Activated CD4-positive, alpha-beta T cell treated with anti-CD3 and anti-CD28 coated beads, Interleukin-2, amount 50 U/mL, for 1 hour (primary cell): ENCODE data around the gene CRACDL.

ENCODE experiments used
- DNase-seq: peaks from one replicate; pipeline ENCODE4 v3.0.0-alpha.2; 2020

The CRACDL gene

DNA sequence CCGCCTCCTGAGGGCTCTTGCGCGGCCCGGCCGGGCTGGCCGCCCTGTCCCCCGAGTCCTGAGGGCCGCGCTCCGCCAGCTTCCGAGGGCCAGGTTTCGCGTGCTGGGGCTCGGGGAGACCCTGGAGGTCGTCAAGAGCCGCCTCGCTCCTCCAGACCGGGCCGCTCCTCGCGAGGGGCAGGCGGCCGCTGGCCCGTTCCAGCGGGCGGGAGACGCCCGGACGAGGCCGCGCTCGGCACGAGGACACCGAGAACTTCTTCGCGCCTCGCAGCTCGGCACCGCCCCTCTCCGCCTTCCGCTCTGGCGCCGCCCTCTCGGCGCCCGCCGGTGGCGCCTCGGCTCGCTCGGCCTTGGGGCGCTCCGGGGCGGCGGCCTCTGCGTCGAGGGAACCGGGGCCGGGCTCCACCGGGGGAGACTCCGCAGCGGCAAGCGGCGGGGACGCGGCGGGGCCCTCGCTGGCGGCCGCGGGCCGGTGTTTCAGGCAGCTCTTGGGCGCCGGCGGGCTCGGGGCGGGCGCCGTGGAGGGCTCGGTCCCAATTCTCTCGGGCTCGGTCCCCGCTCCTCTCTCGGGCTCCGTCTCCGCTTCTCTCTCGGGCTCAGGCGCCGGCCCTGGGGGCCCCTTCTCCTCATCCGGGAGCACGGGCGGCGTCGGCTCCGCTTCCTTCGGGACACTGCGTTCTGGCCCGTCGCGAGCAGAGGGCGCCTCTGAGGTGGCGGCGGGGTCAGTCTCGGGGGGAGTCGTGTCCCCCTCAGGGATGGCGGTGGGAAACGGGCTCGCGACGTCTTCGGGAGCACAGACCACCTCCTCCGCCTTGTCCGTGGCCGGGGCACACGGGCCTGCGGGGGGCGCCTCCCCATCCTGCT is 113.5 kb downstream of the CRACDL start:
- peak; percentile 63 for DNase-seq

DNA sequence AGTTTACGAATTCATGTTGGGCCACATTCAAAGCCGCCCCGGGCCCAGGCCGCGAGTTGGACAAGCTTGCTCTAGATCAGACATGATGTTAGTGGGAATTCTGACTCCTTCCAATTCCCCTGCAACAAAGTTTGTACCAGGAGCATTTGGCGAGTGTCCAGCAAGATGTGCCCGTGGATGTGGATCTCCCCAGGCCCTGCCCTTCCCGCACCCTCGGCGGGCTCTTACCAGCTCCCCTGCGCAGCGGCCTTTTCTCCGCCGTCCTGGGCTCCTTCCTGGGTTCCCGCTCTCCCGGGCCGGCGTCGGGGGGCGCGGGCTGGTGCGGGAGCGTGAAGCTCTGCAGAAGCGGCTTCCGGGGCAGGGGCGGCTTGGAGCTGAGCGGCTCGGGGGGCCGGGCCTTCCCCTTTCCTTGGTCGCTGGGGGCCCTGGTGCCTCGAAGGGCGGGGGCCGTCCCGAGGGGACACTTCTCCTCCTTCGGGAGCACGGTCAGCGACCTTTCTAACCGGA is 114.3 kb downstream of the CRACDL start:
- DNase-seq: no peak

DNA sequence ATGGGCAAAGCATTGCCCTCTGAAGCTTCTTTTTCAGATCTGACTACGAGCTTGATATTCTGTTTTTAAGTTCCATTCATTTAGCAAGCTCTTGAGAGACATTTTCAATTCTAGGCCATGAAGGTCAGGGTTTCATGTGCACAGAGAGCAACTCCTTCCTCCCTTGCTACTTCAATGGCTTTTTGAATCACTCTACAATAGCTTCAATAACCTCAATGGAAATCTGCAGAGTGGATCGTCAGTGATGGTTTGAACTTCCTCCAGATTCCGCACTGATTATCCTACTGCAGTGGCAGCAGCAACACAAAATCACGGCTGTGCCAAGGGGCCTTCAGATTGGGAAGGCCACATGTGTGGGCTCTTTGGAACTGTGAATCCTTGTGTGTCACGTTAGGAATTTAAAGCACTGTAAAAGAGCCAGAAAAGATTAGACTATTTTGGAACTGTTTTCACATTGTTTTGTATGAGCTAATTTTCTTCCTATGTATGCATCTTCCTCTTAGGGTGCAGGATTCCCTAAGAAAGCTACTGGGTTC is 116.7 kb downstream of the CRACDL start:
- DNase-seq: no peak

DNA sequence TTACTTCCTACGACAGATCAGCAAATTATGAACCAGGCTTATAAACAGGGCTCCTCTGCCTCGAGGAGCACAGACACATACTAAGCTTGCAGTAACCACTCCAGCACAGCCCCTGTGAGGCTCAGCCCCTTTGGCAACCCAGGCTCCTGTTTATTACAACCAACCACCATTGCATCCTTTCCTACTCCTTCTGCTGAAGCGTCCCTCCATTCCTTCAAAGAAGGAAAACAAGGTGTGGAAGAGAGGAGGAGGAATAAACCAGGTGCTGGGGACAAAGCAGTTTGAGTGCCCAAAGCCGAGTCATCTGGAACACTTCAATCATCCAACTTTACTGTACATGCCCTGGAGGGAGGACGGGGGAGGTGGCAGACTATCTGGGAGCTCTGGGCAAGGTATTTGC is 117.9 kb downstream of the CRACDL start:
- DNase-seq: no peak

DNA sequence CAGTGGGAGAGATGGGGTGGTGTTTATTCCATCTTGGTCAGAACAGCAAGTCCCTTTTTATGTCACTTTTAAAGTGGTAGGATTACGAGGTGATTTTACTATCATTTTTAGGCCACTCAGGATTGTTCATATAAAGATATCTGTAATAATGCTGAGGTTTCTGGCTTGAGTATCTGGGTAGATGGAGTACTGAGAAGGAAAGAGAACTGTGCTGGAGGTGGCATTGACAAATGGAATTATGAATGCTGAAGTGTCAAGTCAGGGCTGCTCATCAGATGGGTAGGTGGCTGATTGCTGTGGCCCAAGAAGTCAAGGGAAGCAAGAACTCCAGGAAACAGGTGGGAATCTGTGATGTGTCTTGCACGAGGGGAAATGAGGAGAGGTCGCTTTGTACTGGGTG is 119.7 kb downstream of the CRACDL start:
- no peak for DNase-seq

DNA sequence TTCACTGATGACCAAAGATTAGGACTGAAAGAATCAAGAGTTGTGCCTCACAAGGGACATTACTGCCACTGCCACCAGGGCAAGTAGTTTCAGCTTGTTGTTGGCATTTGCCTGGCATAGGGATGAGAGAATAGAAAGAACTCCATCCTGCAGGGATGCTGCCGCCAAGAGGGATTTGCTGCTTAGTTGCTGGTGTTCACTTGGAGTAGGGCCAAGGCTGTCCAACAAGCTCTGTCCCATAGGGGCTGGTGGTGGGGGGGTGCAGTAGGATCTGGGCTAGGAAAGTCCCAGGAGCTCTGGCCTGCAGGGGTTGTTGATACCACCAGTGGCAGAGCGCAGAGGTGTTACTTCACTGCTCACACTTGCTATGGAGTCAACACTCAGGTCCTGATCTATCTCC is 120.2 kb downstream of the CRACDL start:
- DNase-seq: no peak

DNA sequence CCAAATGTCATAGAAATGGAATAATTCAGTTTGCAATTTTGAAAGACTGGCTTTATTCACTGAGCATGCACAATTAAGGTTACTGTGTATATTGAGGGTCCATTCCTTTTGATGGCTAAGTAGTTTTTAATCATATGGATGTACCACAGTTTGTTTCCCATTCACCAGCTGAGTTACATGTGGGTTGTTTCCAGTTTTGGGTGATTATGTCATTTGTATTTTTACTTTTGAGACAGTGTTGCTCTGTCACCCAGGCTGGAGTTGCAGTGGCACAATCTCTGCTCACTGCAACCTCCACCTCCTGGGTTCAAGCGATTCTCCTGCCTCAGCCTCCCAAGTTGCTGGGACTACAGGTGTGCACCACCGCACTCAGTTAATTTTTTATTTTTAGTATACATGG is 124.3 kb downstream of the CRACDL start:
- DNase-seq: no peak

DNA sequence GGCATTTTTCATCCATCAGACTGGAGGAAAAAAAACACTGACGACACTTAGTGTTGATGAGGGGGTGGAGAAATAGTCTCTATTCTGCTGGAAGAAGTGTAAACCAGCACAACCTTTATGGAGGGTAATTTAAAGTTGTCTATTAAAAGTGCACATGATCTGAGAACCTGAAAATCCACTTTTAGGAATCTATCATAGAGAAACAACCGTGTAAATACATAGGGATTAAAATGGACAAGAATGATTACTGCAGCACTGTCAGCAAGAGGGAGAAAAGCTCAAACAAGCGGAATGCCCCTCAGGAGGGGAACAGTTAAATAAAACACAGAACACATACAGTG is 125.5 kb downstream of the CRACDL start:
- DNase-seq: no peak

DNA sequence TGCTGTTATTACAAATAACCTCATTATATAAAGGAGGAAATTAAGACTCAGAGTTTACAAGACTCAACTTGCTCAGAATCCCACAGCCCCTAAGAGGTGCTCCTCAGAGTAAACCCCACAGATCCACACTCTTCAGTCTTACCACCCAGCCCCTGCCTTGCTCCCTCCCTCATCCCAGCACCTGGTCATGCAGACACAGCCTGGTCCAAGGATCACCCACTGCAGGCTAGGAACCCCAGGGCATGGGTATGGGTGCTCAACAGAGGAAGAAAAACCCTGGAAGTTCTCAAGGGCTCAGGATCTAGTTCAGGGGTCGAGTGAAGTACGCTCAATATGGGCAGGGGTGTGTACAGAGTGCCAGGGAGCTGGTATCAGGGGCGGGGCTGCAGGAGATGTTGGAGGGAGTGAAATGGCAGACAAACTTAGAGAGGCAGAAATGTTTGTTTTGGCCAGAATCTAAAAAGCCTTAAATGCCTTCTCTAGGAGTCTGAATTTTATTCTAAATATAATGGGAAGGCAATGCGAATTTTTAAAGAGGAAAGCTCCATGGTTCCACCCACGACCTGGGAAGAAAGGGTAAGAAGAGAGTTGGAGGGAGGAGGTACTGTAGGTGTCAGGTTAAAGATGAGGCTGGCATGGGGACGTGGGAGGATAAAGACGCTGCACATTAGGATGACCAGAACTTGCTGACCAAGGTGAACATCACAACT is 126.0 kb downstream of the CRACDL start:
- no peak for DNase-seq

DNA sequence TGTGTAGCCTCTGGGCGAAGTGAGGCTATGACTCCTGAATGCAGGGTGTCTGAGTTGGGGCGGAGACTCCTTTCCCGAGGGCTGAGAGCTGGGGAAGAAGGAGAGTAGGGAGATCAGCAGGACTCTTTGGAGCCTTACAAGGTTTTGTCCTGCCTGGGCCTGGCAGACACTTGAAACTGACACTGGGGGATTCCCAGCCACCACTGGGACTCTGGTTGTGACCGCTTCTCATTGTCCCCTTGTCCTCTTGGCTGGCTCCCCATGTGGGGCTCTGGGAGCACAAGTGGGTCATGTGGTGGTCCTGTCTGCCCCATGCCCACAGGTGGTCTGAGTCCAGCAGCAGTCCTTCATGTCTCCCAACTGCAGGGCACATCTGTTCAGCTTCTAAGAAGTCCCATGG is 126.9 kb downstream of the CRACDL start:
- no peak for DNase-seq

DNA sequence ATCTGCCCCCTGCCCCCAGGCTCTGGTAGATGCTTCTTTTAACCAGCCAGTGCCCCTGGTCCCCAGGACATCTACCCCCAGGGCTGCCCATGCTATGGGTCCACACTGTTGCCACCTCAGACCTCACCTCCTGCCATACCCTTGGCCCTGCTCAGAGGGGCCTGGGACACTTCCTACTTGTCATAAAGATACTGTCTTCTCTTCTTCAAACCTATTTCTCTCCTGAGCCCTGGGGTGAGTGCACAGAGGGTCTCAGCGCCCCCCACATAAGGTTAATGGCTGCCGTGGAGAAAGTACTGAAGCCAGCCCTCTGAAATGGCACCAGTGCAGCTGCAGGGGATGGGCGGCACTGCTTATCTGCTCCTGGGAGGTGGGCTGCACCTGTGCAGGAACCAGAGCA is 127.5 kb downstream of the CRACDL start:
- no peak for DNase-seq

DNA sequence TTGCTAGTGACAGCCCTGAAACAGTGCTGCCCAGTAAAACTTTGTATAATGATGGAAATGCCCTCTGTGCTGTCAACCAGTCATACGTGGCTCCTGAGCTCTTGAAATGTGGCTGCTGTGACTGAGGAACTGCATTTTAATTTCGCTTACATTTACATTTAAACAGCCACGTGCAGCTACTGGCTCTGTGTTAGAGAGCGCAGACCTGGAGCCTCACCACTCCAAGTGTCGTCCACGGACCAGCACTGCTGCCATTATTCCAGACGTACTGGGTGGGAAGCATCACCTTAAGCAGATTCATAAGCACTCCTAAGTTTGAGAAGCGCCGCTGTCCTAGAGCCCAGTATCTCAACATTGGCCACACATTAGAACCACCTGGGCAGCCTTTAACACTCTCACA is 128.1 kb downstream of the CRACDL start:
- no peak for DNase-seq

DNA sequence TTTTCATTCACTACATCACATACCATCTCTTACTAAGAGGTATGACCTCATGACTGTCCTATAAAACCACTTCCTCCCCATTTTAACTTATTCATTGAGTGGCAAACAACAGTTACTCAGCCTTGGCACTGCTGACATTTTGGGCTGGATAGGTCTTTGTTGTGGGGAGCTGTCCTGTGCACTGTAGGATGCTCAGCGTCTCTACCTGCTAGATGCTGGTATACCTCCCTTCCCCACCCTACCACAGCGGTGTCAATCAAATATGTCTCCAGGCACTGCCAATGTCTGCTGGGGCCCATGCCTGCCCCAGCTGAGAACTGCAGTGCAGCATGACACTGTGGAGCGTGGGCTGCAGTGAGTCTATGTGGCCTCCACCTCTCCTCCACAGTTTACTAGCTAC is 128.8 kb downstream of the CRACDL start:
- DNase-seq: no peak

DNA sequence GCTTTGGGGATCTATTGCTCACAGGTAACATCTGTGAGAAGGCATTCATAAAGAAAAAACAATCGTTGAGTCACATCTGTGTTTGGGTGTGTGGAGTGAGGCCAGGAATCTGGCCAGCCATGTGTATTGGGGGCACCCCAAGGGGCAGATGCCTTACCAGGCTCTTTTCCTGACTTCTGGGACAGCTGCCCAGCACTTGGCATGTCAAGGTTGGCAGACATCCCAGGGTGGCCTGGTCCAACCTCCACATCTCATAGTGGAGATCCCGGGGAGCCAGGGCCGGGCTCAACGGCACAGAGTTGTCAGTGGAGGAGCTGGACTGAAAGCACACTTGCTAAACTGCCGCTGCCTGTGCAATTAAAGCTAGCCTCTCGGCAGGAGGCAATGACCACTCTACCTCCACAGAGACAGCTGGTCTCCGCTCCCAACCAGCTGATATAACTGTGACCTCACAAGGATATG is 129.8 kb downstream of the CRACDL start:
- DNase-seq: no peak

DNA sequence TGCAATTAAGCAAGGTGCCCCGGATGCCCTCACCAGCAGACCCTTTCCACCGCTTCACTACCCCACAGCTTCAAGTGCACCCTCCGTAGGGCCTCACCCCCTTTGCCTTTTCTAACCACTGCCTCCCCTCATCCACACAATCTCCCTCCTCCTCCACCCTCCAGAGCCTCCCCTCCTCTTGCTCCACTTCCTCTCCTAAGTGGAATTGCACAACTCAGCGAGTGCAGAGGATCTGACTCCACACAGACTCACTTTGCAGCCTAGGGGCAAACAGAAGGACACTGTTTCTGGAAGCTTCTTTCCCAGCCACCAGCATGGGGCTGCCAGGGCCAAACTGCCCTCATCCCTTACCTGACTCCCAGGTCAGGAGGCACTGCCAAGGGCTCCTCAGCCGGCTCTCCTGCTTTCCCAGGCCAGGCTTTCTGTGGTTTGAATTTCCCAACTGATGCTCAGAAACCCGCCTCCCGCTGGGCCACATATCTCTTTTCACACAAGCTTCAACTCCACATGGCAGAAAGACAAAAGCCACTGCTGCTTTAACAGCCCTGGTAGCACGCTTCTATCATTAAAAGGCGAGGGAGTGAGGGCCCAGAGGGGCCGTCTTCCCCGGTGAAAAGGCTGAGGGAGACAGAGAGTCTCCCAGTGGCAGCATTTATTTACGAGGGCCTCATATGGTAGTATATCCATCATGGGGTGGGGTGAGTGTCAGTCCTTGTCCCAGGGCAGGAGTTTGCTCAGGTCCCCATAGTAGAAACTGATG is 130.4 kb downstream of the CRACDL start:
- DNase-seq: no peak

DNA sequence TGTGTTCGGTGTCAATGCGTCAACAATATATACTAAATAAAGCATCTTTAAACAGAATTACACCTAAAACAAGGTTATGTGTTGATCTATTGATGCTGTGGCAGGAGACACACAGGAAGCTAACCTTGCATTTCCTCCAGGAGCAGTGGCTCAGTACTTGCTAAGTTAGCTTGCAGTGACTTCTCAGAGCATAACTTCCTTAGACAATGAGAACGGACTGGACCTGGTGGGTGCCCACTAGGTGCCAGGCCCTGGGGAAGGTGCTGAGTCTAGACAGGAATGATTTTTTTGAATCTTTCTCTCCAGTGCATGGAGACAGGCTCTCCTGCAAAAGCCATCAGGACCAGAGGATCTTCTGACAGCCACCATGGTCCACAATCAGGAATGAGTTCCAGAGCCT is 131.3 kb downstream of the CRACDL start:
- no peak for DNase-seq

DNA sequence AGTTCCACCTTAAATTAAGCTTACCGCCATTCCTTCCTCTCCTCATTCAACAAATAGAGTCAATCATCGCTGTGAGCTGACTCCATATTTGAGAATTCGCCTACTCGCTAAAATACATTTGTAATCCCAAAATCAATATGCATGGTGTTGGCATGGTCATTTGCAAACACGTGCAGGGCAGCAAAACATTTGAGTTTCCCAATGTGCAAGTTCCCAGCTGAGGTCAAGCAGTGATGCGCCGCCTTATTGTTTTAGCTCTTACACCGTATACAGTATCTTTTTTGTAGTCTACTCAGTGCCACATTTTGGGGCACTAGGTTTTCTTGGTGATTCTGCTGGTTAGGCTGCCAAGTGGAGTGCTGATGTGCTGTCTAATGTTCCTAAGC is 131.8 kb downstream of the CRACDL start:
- no peak for DNase-seq

DNA sequence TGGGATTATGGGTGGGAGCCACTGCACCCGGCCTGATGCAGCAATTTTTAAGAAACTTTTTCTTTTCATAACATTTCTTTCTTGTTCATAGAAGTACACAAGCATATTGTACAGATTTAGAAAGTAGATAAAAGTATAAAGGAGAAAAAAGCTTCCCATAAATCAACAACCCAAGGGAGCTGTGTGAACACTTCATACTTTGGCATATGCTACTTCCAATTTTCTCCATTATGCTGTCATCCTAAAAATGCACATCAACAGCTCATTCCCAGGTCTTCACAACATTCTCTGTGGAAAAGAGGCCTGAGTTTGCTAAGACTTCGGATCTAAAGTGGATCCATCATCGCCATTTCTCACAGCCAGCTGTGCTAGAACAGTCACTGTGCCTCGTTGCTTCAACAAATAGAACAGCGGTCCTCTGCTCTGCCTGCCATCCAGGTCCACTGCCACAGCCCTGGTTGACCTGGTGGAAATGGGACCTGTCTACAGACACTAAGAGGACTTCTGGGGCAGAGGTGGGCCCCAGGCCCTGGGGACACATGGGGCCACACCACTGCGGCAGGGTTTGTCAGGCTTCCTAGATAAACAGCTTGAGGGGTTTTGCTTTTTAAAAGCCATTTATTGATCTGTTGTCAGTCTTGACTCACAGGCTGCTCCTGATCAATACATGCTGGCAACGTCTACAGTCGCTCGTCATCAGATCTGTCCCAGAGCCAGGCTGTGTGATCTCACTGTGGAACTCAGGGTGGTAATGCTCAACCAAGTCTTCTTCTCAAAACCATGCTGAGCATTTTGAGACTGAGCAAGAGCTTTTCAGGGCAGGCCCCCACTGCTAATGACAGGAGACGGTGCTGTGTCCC is 132.4 kb downstream of the CRACDL start:
- no peak for DNase-seq

DNA sequence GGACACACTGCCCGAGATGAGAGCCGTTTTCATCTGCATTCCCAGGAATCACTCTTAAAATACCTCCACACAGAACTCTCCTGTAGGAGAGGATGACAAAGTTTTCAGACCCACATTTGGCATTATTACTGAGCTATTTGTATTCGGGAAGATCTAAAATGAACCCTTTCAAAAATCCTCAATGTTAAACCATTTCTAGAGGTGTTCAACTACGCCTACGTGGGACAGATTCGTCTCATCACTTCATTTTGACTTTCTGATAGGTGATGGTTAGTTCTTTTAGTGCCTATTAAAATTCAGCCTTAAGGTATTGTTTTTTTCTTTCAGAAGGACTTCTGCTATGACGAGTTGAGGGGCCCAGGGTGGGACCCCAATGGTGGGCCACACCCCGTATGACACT is 133.7 kb downstream of the CRACDL start:
- DNase-seq: no peak

DNA sequence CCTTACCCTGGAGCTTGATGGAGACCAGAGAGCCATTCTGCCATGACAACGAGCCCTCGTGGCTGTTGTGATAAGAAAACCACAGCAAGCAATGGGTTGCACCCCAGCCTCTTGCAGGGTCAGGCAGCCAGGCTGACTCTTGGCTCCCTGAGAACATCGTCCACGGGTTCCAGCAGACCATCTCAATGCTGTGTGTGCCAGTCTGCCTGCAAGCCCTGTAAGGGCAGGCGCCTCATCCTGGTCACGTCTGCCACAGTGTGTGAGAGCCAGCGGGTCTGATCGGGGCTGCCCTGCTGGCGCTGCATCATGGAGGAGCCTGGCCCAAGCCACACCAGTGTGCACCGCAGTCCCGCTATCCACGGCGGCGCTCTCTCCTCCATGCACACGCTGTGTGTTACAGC is 134.1 kb downstream of the CRACDL start:
- DNase-seq: no peak

DNA sequence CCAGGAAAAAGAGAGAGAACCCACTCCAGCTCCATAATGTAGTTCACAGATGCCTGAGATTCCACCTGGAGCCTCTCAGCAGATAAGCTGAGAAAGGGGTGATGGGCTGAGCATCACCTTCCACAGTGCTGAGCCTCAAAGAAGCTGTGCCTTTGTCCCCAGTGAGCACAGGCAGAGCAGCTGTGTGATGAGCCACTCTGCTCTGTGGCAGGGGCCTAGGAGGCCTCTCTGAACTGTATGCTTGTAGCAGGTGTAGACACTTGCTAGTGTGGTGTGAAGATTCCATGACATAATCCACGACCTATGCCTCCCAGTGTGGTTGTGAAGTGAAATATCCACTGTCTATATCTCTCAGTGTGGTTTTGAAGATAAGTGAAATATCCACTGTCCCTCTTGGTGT is 134.7 kb downstream of the CRACDL start:
- DNase-seq: no peak

DNA sequence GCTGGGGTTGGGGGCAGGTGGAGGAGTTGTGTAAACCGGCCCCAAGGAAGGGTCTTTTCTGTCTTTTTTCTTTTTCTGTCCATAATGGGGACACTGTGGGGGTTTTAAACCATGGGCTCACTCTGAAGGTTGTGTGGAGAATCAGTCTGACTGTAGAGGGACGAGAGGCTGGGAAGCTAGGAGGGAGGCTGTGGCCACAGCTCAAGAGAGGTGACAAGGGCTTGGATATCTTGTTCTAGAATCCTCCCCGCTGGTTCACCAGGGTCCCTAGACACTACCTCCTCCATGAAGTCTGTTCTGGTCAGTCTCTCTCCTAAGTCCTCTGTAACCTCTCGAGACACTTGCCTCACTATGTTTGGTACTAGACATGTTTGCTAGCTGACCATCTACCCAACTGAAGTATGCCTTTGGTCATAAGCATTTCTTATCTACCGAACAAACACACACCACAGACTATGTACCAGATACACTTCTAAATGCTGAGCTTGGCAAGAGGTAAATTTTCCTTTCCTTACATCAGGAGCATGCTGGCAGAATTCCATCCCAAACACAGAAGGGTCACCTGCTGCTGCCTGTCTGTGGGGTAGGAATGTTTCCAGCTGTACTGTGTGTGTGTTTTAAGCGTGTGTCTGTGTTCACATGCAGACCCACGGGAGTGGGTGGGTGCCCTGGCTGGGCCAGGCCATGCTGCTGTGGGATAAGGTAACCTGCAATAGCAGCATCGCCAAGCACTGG is 135.5 kb downstream of the CRACDL start:
- DNase-seq: no peak
